ENCODE results near the gene PDXK. TPM values are rescaled to one million over a fixed set of nuclear protein-coding genes. Genes with fewer than 3 reads are reported as not detected.

Gene PDXK
- total RNA-seq, 3 donors from 2014 or later, result 101 to 114 (median 106) TPM

- peak; percentile 35 to 39 for ATAC-seq
- no peaks in the 10 kb centered on the region for H3K27me3 Mint-ChIP-seq (ENCODE audit: low read depth)
Observed at GRCh38 chr21:43754948-43755781, 36.2 kb downstream of the PDXK start.

GRCh38 chr21:43755820-43756594, 37.1 kb downstream of the PDXK start:
- Mint-ChIP-seq H3K4me3 (no peak overlapping the region), H3K27me3 (ENCODE audit: low read depth) (no peaks in the 10 kb centered on the region), H3K36me3 (ENCODE audit: insufficient read depth) (peaks cover 10% of the 10 kb centered on the region), H3K9me3 (no peaks in the 10 kb centered on the region), H3K4me1 (ENCODE audit: low read depth) (no peaks in the 10 kb centered on the region)
- no peak for ATAC-seq
- DNase-seq, result no peak

More at GRCh38 chr21:43754948-43755781, 36.2 kb downstream of the PDXK start:
- H3K4me3 Mint-ChIP-seq, result no peak overlapping the region
- peaks cover 14% of the 10 kb centered on the region for H3K36me3 Mint-ChIP-seq (ENCODE audit: insufficient read depth)
- H3K4me1 Mint-ChIP-seq (ENCODE audit: low read depth), result no peaks in the 10 kb centered on the region
- no peaks in the 10 kb centered on the region for H3K9me3 Mint-ChIP-seq
- DNase-seq, result no peak

GRCh38 chr21:43757601-43758000, 38.7 kb downstream of the PDXK start:
- DNase-seq, result no peak
- ATAC-seq, result no peak
- Mint-ChIP-seq H3K36me3 (ENCODE audit: insufficient read depth) (peaks cover 10% of the 10 kb centered on the region), H3K27me3 (ENCODE audit: low read depth) (no peaks in the 10 kb centered on the region), H3K4me3 (no peak overlapping the region), H3K4me1 (ENCODE audit: low read depth) (no peaks in the 10 kb centered on the region), H3K9me3 (no peaks in the 10 kb centered on the region)

- no peak for DNase-seq
- Mint-ChIP-seq H3K27me3 (ENCODE audit: low read depth) (no peaks in the 10 kb centered on the region), H3K36me3 (ENCODE audit: insufficient read depth) (peaks cover 10% of the 10 kb centered on the region), H3K4me3 (no peak overlapping the region), H3K9me3 (no peaks in the 10 kb centered on the region), H3K4me1 (ENCODE audit: low read depth) (no peaks in the 10 kb centered on the region)
- ATAC-seq, result no peak
Observed at GRCh38 chr21:43758111-43758641, 39.2 kb downstream of the PDXK start.

GRCh38 chr21:43758811-43759210, 39.9 kb downstream of the PDXK start:
- no peak for ATAC-seq
- Mint-ChIP-seq H3K27me3 (ENCODE audit: low read depth) (no peaks in the 10 kb centered on the region), H3K36me3 (ENCODE audit: insufficient read depth) (peaks cover 9% of the 10 kb centered on the region), H3K4me3 (no peak overlapping the region), H3K9me3 (no peaks in the 10 kb centered on the region), H3K4me1 (ENCODE audit: low read depth) (no peaks in the 10 kb centered on the region)
- DNase-seq, result no peak

GRCh38 chr21:43759651-43760050, 40.7 kb downstream of the PDXK start:
- no peaks in the 10 kb centered on the region for H3K27me3 Mint-ChIP-seq (ENCODE audit: low read depth)
- no peaks in the 10 kb centered on the region for H3K9me3 Mint-ChIP-seq
- ATAC-seq (no peak), DNase-seq (no peak)
- no peak overlapping the region for H3K4me3 Mint-ChIP-seq
- H3K4me1 Mint-ChIP-seq (ENCODE audit: low read depth), result no peaks in the 10 kb centered on the region
- peaks cover 4% of the 10 kb centered on the region for H3K36me3 Mint-ChIP-seq (ENCODE audit: insufficient read depth)

- Mint-ChIP-seq H3K4me3 (no peak overlapping the region), H3K27me3 (ENCODE audit: low read depth) (no peaks in the 10 kb centered on the region), H3K9me3 (no peaks in the 10 kb centered on the region), H3K4me1 (ENCODE audit: low read depth) (no peaks in the 10 kb centered on the region), H3K36me3 (ENCODE audit: insufficient read depth) (peaks cover 4% of the 10 kb centered on the region)
- ATAC-seq (no peak), DNase-seq (no peak)
Observed at GRCh38 chr21:43760391-43760958, 41.5 kb downstream of the PDXK start.

- ATAC-seq, result no peak
- peaks cover 2% of the 10 kb centered on the region for H3K36me3 Mint-ChIP-seq (ENCODE audit: insufficient read depth)
- no peaks in the 10 kb centered on the region for H3K27me3 Mint-ChIP-seq (ENCODE audit: low read depth)
- no peaks in the 10 kb centered on the region for H3K9me3 Mint-ChIP-seq
- no peak for DNase-seq
- no peaks in the 10 kb centered on the region for H3K4me1 Mint-ChIP-seq (ENCODE audit: low read depth)
- H3K4me3 Mint-ChIP-seq, result no peak overlapping the region
Observed at GRCh38 chr21:43761886-43762285, 43.0 kb downstream of the PDXK start.

GRCh38 chr21:43762303-43763128, 43.6 kb downstream of the PDXK start:
- H3K9me3 Mint-ChIP-seq, result no peaks in the 10 kb centered on the region
- H3K27me3 Mint-ChIP-seq (ENCODE audit: low read depth), result no peaks in the 10 kb centered on the region
- no peak for DNase-seq
- no peaks in the 10 kb centered on the region for H3K4me1 Mint-ChIP-seq (ENCODE audit: low read depth)
- ATAC-seq, result no peak
- H3K4me3 Mint-ChIP-seq, result no peak overlapping the region
- peaks cover 2% of the 10 kb centered on the region for H3K36me3 Mint-ChIP-seq (ENCODE audit: insufficient read depth)

GRCh38 chr21:43763901-43764523, 45.1 kb downstream of the PDXK start:
- Mint-ChIP-seq H3K9me3 (no peaks in the 10 kb centered on the region), H3K27me3 (ENCODE audit: low read depth) (no peaks in the 10 kb centered on the region), H3K4me3 (no peak overlapping the region), H3K4me1 (ENCODE audit: low read depth) (no peaks in the 10 kb centered on the region), H3K36me3 (ENCODE audit: insufficient read depth) (peaks cover 2% of the 10 kb centered on the region)
- DNase-seq (no peak), ATAC-seq (no peak)

GRCh38 chr21:43764576-43765495, 45.9 kb downstream of the PDXK start:
- Mint-ChIP-seq H3K9me3 (no peaks in the 10 kb centered on the region), H3K27me3 (ENCODE audit: low read depth) (no peaks in the 10 kb centered on the region), H3K4me1 (ENCODE audit: low read depth) (no peaks in the 10 kb centered on the region), H3K36me3 (ENCODE audit: insufficient read depth) (peaks cover 2% of the 10 kb centered on the region), H3K4me3 (no peak overlapping the region)
- DNase-seq, result no peak
- no peak for ATAC-seq

- DNase-seq, result no peak
- ATAC-seq, result no peak
- Mint-ChIP-seq H3K4me3 (no peak overlapping the region), H3K4me1 (ENCODE audit: low read depth) (no peaks in the 10 kb centered on the region), H3K9me3 (no peaks in the 10 kb centered on the region), H3K36me3 (ENCODE audit: insufficient read depth) (peaks cover 4% of the 10 kb centered on the region), H3K27me3 (ENCODE audit: low read depth) (no peaks in the 10 kb centered on the region)
Observed at GRCh38 chr21:43766734-43767497, 48.0 kb downstream of the PDXK start.

All from activated T-cell treated with anti-CD3 and anti-CD28 coated beads, Interleukin-2, amount 50 U/mL, for 4 hours (primary cell).